IMR-90 (cell line): Measurements from ENCODE around the gene GSS. TPM values are rescaled to one million over a fixed set of nuclear protein-coding genes. Genes with fewer than 3 reads are reported as not detected.

ENCODE experiments used
- ATAC-seq: fragments of 200-7000 bp; cut with Tn5 transposase; 2 replicates; pipeline ENCODE4 v1.9.1; 2020; ENCODE audit warnings: low read depth, mild to moderate bottlenecking, moderate library complexity
- BruUV-seq: library from RNA; stranded (reverse); fragments of 400-500 nt; replicated peaks from 2 replicates; lab custom pipeline; 2021; lab: Mats Ljungman, UMichigan
- CTCF ChIA-PET: fragments of 300-600 bp; formaldehyde crosslinking; extraction: SDS; loops from one replicate; lab custom pipeline; 2021; ENCODE audit warnings: antibody characterized with exemption; lab: Yijun Ruan, JAX
- POLR2A ChIA-PET: fragments of 300-600 bp; sonication (Branson Sonifier 250); formaldehyde crosslinking; loops from one replicate; lab custom pipeline; 2022; ENCODE audit warnings: antibody characterized with exemption; ENCODE audit not compliant: unreplicated experiment; lab: Charles Lee
- DNase-seq: peaks from one replicate; pipeline ENCODE4 v3.0.0; 2013
- H2AFZ ChIP-seq: replicated peaks from 2 replicates; pipeline ENCODE3; 2013; ENCODE audit warnings: low read length, mild to moderate bottlenecking; ENCODE audit not compliant: poor library complexity
- H2AK5ac ChIP-seq: 2 replicates; pipeline ENCODE4 v1.6.1; 2013; ENCODE audit warnings: low read depth, low read length, inconsistent platforms
- H2AK9ac ChIP-seq: replicated peaks from 2 replicates; pipeline ENCODE3; 2013; ENCODE audit warnings: mild to moderate bottlenecking, low read depth, low read length, moderate library complexity; ENCODE audit not compliant: poor library complexity
- H2BK120ac ChIP-seq: 2 replicates; pipeline ENCODE4 v1.6.1; 2013; ENCODE audit warnings: low read depth, low read length, inconsistent platforms
- H2BK15ac ChIP-seq: 3 replicates; pipeline ENCODE4 v1.6.1; 2013; ENCODE audit warnings: low read depth, low read length, inconsistent platforms
- H2BK20ac ChIP-seq: 2 replicates; pipeline ENCODE4 v1.6.1; 2013; ENCODE audit warnings: low read depth, mild to moderate bottlenecking, inconsistent platforms, low read length, moderate library complexity
- H2BK5ac ChIP-seq: 2 replicates; pipeline ENCODE4 v1.6.1; 2013; ENCODE audit warnings: mild to moderate bottlenecking, low read depth, low read length, inconsistent platforms; ENCODE audit not compliant: poor library complexity, severe bottlenecking
- H3K14ac ChIP-seq: replicated peaks from 2 replicates; pipeline ENCODE4 v1.6.1; 2013; ENCODE audit warnings: low read depth, low read length, inconsistent platforms
- H3K18ac ChIP-seq: 2 replicates; pipeline ENCODE4 v1.6.1; 2013; ENCODE audit warnings: low read depth, low read length, control low read depth
- H3K23ac ChIP-seq: 2 replicates; pipeline ENCODE4 v1.6.1; 2013; ENCODE audit warnings: low read depth, low read length, inconsistent platforms
- H3K27ac ChIP-seq: 2 replicates; pipeline ENCODE4 v1.5.1; 2013; ENCODE audit warnings: mild to moderate bottlenecking, control low read depth, low read length; ENCODE audit not compliant: insufficient read depth
- H3K27me3 ChIP-seq: 2 replicates; pipeline ENCODE4 v1.6.1; 2013; ENCODE audit warnings: low read length; ENCODE audit not compliant: control insufficient read depth, insufficient read depth
- H3K36me3 ChIP-seq: 2 replicates; pipeline ENCODE4 v1.6.1; 2013; ENCODE audit warnings: low read length, mixed read lengths; ENCODE audit not compliant: control insufficient read depth, insufficient read depth
- H3K4ac ChIP-seq: 2 replicates; pipeline ENCODE4 v1.6.1; 2013; ENCODE audit warnings: low read depth, low read length, inconsistent platforms
- H3K4me1 ChIP-seq: 2 replicates; pipeline ENCODE4 v1.6.1; 2013; ENCODE audit warnings: low read length, mixed read lengths; ENCODE audit not compliant: control insufficient read depth, insufficient read depth
- H3K4me2 ChIP-seq: 2 replicates; pipeline ENCODE4 v1.6.1; 2013; ENCODE audit warnings: low read depth, mild to moderate bottlenecking, control low read depth, low read length, moderate library complexity
- H3K4me3 ChIP-seq: 2 replicates; pipeline ENCODE4 v1.5.1; 2013; ENCODE audit warnings: low read depth, mild to moderate bottlenecking, control low read depth, low read length, moderate library complexity; ENCODE audit not compliant: insufficient read depth
- H3K56ac ChIP-seq: 2 replicates; pipeline ENCODE4 v1.6.1; 2013; ENCODE audit warnings: low read length, inconsistent platforms; ENCODE audit not compliant: insufficient read depth; ENCODE audit errors: extremely low read depth
- H3K79me1 ChIP-seq, 2 experiments: 2 replicates each; pipeline ENCODE4 v1.6.1; 2013; ENCODE audit warnings: low read length in 2 of 2, inconsistent platforms in 1 of 2, low read depth in 1 of 2
- H3K9ac ChIP-seq: 2 replicates; pipeline ENCODE4 v1.6.1; 2013; ENCODE audit warnings: low read depth, low read length, control low read depth
- H3K9me1 ChIP-seq: 2 replicates; pipeline ENCODE4 v1.6.1; 2013; ENCODE audit warnings: low read length, inconsistent platforms; ENCODE audit not compliant: insufficient read depth
- H3K9me3 ChIP-seq: 2 replicates; pipeline ENCODE4 v1.6.1; 2013; ENCODE audit warnings: low read length; ENCODE audit not compliant: control insufficient read depth, insufficient read depth
- H4K20me1 ChIP-seq: 2 replicates; pipeline ENCODE4 v1.6.1; 2013; ENCODE audit warnings: low read length, inconsistent platforms; ENCODE audit not compliant: insufficient read depth
- H4K5ac ChIP-seq: 2 replicates; pipeline ENCODE4 v1.6.1; 2013; ENCODE audit warnings: mild to moderate bottlenecking, low read depth, low read length, control low read depth
- H4K8ac ChIP-seq, 2 experiments: 2 replicates each; pipeline ENCODE4 v1.6.1; 2013; ENCODE audit warnings: low read depth in 2 of 2, low read length in 2 of 2, control low read depth in 1 of 2, inconsistent platforms in 1 of 2
- H4K91ac ChIP-seq: 2 replicates; pipeline ENCODE4 v1.6.1; 2013; ENCODE audit warnings: low read depth, low read length, inconsistent platforms; ENCODE audit not compliant: insufficient read depth
- ELK1 ChIP-seq: fragments of 150-350 bp; IDR thresholded peaks from 2 replicates; pipeline ENCODE4 v1.6.1; 2016; ENCODE audit warnings: low read depth, mild to moderate bottlenecking, low read length, moderate library complexity, borderline replicate concordance
- MAZ ChIP-seq: IDR thresholded peaks from 2 replicates; pipeline ENCODE4 v1.6.1; 2012; ENCODE audit warnings: low read depth, mild to moderate bottlenecking, low read length, improper control_type of control experiment, moderate library complexity, borderline replicate concordance
- MXI1 ChIP-seq: IDR thresholded peaks from 2 replicates; pipeline ENCODE4 v1.6.1; 2012; ENCODE audit warnings: low read depth, mild to moderate bottlenecking, low read length, moderate library complexity, borderline replicate concordance
- RAD21 ChIP-seq: IDR thresholded peaks from 2 replicates; pipeline ENCODE4 v1.6.1; 2012; ENCODE audit warnings: low read length, improper control_type of control experiment
- SMC3 ChIP-seq: fragments of 150-350 bp; IDR thresholded peaks from 2 replicates; pipeline ENCODE4 v1.6.1; 2016; ENCODE audit warnings: low read depth, mild to moderate bottlenecking, antibody characterized with exemption, low read length, moderate library complexity
- dilution Hi-C: fragments of 300-500 bp; cut with HindIII; formaldehyde crosslinking; loops from one replicate; pipeline ENCODE4 v1.14.3; 2018; ENCODE audit warnings: low sequenced_read_pairs; ENCODE audit not compliant: unreplicated experiment
- in situ Hi-C: fragments of 300-500 bp; cut with MboI; formaldehyde crosslinking; loops from 3 replicates; pipeline ENCODE4 v1.14.3; 2019; ENCODE audit warnings: low sequenced_read_pairs, inconsistent platforms, mixed read lengths
- intact Hi-C: fragments of 100-400 bp; cut with micrococcal nuclease; formaldehyde crosslinking; loops from 2 replicates; pipeline ENCODE4 v1.10.0; 2022
- polyA plus RNA-seq, 3 experiments: library from polyadenylated mRNA; depleted of rRNA; stranded (reverse); fragments of >200 nt; gene quantifications; 2 replicates each; pipeline ENCODE4 v1.2.3, GENCODE V29; 2012; ENCODE audit warnings: low replicate concordance in 1 of 3
- total RNA-seq: library from RNA; depleted of rRNA; stranded (reverse); fragments of >200 nt; gene quantifications from 2 replicates; pipeline ENCODE4 v1.2.3, GENCODE V29; 2012

Gene GSS
- total and polyA plus RNA-seq, 2 of the 4 experiments (the other 2 are of a cell fraction): 73.7 to 90.0 TPM

GRCh38 chr20:34947336-34947735 is 8.3 kb downstream of the GSS start:
- H3K4ac ChIP-seq: no peak overlapping the region
- H4K20me1 ChIP-seq: no peaks in the 10 kb centered on the region
- H2BK120ac ChIP-seq: no peak overlapping the region
- H3K9me3 ChIP-seq: no peaks in the 10 kb centered on the region
- ATAC-seq (no peak), DNase-seq (no peak)
- no peak for TF ChIP-seq SMC3
- TF ChIP-seq ELK1: no peak
- no peak for TF ChIP-seq MXI1
- no peak for TF ChIP-seq RAD21
- no peak for TF ChIP-seq MAZ
- no peak overlapping the region for H3K27ac ChIP-seq
- no peak overlapping the region for H3K56ac ChIP-seq
- no peak overlapping the region for H4K91ac ChIP-seq
- H2BK15ac ChIP-seq: no peak overlapping the region
- H3K18ac ChIP-seq: no peak overlapping the region
- no peak overlapping the region for H3K23ac ChIP-seq
- H4K8ac ChIP-seq: no peak overlapping the region
- ChIA-PET CTCF (no interaction called here), POLR2A (no interaction called here)
- H3K27me3 ChIP-seq: no peaks in the 10 kb centered on the region
- H3K4me1 ChIP-seq: peaks cover 3% of the 10 kb centered on the region
- intact Hi-C loops: no loop called here
- H3K9ac ChIP-seq: no peak overlapping the region
- H3K4me3 ChIP-seq: no peak overlapping the region
- peaks cover 0 to 12% of the 10 kb centered on the region in 2 experiments; a peak in 3 of 4 replicates for H3K79me1 ChIP-seq
- dilution Hi-C loops: no loop called here
- no peak overlapping the region for H4K5ac ChIP-seq
- BruUV-seq: no TSS peak
- peaks cover 18% of the 10 kb centered on the region for H3K36me3 ChIP-seq
- in situ Hi-C loops: no loop called here
- no peak overlapping the region for H2BK5ac ChIP-seq
- H3K9me1 ChIP-seq: peaks cover 13% of the 10 kb centered on the region
- no peak overlapping the region for H3K14ac ChIP-seq
- H2AK9ac ChIP-seq: no peak overlapping the region
- no peak overlapping the region for H3K4me2 ChIP-seq
- no peak overlapping the region for H2AFZ ChIP-seq
- no peak overlapping the region for H2BK20ac ChIP-seq
- no peak overlapping the region for H2AK5ac ChIP-seq
